Occipital lobe (tissue), 2 donors: ENCODE results near the gene ITM2B. TPM values are rescaled to one million over a fixed set of nuclear protein-coding genes. Genes with fewer than 3 reads are reported as not detected.
"Not testable (repeated sequence)": the region's sequence is repeated elsewhere in the genome, so short reads cannot be mapped to it uniquely, and the experiment has no call there.

ENCODE experiments used
- DNase-seq: peaks from one replicate; lab custom pipeline; 2025; lab: John Stamatoyannopoulos, UW
- total RNA-seq: library from RNA; depleted of rRNA; stranded (reverse); fragments of >200 nt; gene quantifications from one replicate; pipeline ENCODE4 v1.2.3, GENCODE V29; 2014

The ITM2B gene
- total RNA-seq, 1 donor from 2014 or later = 135 TPM

GRCh38 chr13:48224701-48225100 lies 8.3 kb upstream of the ITM2B start:
- no peak for DNase-seq

DNA sequence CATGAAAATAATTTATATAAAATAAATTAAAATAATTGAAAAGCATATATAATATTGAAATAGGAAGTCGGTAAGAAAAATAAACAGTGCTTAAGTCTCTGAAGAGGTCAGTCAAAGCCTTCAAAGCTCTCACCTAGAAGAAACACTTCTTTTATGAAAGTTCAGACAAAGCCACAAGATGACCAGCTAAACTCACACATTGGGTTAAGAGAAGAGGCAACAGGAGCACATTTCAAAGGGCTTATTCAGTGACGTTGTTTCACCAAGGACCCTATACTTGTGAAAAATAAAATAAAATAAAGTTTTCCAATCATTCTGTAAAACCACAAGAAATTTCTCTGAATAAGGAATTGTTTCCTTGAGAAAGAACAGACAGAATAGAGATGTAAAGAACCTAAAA lies 2.5 kb upstream of the ITM2B start:
- DNase-seq = no peak

DNA sequence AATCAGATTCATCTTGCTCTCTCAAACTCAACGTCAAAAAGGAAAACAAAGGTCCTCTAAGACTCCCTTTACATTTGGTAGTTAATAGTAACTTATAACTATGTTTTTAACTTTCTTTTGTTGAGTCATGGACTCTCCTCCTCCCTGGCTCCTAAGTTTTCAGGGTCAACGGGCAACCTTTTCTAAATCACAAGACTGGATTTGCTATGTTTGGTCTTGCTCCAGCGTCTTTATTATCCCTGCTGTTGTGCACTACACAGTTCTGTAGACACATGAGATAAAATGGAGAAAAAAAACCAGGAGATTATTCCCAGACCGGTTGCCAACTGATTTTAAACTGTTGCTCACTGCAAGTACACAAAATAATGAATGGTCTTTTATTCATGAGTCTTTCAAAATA lies 1.9 kb upstream of the ITM2B start:
- DNase-seq = no peak

- DNase-seq = no peak
Observed at GRCh38 chr13:48231933-48232332, 1.1 kb upstream of the ITM2B start.

DNA sequence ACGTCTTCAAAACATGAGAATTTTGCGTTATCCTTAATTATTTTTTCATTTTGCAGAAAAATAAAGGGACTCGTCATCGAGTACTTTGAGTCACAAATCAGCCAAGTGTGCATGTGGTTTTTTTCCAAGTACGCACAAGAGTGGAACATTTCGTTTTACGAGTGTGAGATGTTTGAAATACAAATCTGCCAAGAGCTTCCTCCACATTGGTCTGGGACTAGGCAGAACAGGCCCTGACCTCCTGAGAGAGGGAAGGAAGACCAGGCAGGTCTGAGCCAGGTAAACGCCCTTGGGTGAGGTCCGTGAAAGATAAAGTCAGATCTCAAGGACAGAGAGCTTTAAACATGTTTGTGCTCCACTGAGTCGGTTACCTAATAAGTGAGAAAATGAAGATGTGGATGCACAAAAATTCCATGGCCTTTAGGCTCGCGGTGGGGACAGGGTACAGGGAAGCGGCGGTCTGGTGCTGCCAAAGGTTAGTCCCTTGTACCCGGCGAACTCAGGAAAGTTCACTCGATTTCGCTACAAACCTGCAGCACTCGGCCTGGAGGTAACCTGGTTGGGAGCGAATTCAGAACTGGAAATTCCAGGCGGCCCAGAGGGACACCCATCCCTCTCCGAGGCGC lies 473 bp upstream of the ITM2B start:
- no peak for DNase-seq

DNA sequence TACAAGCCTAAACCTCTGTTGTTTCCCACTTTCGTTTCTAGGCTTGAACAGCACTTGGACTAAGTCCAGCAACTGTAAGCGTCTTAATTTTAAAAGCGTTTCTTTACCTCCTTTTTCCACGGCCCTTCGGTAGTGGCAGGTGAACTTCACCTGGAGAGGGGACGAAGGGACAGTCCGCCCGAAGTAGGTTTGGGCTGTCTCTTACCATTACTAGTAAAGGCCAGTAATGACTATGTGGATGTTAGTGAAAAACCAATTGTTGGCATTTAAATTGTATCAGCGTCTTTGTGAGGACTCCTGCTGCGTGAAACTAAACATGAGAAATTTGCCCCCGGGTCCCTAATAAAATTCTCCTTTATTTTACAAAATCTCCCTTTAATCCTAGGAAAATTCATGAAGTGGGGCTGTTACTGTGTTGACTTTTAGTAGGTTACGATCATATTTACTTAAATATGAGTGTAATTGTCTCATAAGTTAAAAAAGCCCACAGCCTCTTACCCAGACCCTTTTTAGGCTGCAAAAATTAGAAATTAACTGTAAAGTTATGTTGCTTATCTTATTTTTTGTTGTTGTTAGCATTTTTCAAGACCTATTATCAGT lies 983 bp downstream of the ITM2B start:
- no peak for DNase-seq

GRCh38 chr13:48234566-48235340 lies 1.7 kb downstream of the ITM2B start:
- no peak for DNase-seq

DNA sequence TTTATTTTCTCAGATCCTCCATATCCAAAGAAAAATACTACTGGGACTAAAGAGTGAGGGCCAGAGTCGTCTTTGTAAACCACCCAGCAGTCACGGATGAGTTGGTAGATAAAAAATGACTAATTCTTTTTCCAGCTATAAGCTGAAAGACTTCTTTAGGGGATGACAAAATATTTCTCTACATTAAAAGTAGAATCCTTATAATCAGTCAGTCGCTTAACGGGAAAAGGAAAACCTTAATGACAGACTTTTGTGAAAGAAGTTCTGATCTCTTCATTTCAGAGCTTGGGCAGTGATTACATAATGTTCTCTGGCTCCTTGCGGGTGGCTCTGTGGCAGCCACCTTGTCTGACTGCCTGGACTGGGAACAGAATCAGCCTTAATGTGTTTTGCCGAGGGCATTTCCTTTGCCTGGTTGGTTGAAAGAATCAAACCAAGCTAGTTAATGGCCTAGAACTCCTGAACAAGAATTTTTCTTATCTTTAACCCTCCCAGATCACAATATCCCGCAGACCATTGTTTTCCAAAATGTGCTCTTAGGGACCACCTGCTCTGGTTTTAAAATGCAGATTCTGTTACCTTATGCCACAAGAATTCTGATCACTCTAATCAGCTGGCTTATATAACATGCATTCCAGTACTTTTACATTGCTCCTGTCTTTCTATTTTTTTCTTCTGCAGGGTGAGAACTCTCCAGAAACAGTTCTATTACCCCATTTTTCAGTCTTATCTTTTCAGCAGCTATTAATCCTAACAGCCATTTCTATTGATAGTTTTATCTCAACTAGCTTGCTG lies 2.5 kb downstream of the ITM2B start:
- no peak for DNase-seq

DNA sequence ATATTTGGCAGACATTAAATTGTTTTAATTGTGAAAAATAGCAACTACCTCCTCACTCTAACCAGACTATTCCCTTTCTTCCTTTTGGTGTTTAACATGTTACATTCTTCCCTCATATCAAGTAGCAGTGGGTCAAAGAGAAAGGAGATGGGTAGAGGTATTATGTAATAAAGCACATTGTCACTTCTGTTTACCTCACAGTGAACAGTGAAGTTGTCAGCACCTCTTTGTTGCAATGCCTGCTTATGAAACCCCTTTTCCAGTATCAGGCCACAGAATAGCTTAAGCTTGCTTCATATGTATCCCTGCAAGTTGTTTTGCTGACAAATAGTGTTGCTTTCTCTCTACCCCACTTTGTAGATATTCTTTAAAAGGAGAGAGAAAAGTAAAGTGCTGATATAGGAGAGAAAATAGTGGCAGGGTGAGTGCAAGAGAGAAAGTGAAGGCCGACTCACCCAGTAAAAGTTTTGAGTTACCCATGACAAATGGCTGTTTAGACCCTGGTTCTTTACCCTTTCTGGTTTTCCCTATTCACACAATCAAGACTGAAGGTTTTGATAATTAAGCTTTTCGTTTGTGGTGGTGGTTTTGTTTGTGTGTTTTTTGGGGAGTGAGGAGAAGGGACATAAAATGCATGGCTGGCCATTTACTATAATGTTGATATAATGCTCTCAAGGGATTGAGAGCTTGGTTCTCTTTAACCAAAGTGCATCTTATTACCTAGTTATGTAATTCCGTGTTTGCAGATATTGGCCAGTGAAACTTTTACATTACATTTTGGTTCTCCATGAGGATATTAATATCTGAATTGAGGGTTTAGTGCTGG lies 3.7 kb downstream of the ITM2B start:
- DNase-seq = no peak

DNA sequence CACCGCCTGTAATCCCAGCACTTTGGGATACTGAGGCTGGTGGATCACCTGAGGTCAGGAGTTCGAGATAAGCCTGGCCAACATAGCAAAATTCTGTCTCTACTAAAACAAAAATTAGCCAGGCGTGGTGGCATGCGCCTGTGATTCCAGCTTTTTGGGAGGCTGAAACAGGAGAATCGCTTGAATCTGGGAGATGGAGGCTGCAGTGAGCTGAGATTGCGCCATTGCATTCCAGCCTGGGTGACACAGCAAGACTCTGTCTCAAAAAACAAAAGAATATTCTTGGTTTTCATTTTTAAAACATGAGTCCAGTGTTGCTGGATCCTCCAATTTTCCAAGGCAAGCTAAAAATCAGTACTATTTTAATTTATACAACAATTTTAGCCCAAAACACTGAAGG lies 6.4 kb downstream of the ITM2B start:
- DNase-seq = not testable (repeated sequence)

- no peak for DNase-seq
Observed at GRCh38 chr13:48241651-48242050, 8.6 kb downstream of the ITM2B start.

DNA sequence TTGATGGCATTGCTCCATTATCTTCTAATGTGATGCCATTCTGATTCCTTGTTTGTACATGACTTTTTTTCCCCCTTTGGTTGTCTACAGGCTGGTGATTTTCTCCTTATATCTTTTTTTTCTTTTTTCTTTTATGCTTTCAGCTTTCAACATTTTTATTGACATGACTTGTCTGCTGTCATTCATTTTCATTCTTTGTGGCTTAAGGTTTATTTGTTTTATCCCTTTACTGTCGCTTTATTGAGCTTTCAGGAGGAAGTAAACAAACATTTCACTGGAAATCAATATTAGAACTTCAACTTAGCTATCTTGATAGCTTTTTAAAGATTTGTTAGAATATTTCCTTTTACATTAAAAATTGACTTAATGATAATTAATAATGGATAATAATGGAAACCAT lies 9.7 kb downstream of the ITM2B start:
- DNase-seq = no peak

- DNase-seq = no peak
Observed at GRCh38 chr13:48244159-48244558, 11.2 kb downstream of the ITM2B start.

- DNase-seq = no peak
Observed at GRCh38 chr13:48246102-48246501, 13.1 kb downstream of the ITM2B start.

- no peak for DNase-seq
Observed at GRCh38 chr13:48249018-48249417, 16.0 kb downstream of the ITM2B start.

DNA sequence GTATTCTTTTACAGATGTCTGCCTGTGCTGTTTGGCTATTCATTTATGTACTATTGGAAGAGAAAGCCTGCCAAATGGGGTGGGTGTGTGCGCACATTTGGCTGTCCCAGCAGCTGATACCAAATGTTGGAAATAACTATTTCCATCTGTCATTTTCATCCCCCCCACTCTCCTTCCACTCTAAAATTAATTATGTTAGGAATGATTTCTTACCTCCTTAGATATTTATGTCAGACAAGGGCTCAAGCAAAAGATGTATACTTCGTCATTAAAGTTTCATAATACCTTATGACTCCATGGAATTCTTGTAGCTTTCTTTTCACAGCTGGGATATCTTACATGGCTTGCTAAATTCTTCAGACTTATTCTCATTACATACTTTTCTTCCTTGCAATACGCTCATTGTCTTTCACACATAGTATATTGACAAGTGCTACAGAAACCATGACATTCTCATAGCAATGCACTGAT lies 18.6 kb downstream of the ITM2B start:
- DNase-seq = no peak

GRCh38 chr13:48252176-48252575 lies 19.2 kb downstream of the ITM2B start:
- no peak for DNase-seq

GRCh38 chr13:48253849-48254248 lies 20.8 kb downstream of the ITM2B start:
- no peak for DNase-seq

DNA sequence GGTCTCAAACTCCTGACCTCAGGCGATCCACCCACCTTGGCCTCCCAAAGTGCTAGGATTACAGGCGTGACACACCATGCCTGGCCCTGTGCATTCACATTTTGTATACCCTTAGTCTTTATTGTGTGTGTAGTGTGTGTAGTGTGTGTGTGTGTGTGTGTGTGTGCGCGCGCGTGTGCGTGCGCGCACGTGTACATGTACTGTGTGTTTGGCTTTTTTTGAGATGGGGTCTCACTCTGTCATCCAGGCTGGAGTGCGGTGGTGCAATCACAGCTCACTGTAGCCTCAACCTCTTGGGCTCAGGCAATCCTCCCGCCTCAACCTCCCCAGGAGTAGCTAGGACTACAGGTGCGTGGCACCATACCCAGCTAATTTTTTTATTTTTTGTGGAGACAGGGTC lies 22.1 kb downstream of the ITM2B start:
- no peak for DNase-seq

DNA sequence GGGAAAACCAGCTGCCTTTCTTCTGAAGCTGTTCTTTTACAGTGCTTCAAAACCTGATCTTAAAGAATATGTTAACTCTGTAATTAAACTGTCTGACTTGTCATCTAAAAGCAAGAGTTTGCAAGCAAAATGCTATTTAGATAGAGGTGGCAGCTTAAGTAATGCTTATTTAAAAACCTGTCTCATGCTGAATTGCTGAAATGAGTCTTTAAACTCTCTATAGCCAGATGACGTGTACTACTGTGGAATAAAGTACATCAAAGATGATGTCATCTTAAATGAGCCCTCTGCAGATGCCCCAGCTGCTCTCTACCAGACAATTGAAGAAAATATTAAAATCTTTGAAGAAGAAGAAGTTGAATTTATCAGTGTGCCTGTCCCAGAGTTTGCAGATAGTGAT lies 22.9 kb downstream of the ITM2B start:
- no peak for DNase-seq

DNA sequence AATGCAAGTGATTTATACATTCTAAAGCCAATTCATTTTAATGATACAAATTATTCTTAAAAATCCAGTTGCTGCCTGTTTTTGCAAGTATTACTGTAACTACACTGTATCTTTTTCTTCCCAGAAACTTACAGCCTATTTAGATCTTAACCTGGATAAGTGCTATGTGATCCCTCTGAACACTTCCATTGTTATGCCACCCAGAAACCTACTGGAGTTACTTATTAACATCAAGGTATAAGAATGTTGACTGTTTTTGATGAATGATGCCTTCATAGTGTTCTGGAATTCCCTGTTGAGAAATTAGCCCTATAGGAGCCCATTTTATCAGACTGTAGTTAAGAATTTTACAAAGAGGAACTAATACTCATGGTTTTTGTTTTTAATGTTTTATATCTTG lies 25.0 kb downstream of the ITM2B start:
- no peak for DNase-seq
